H1 (cell line): Measurements from ENCODE around the gene FHIP2A.

Source experiments
- CTCF ChIP-seq, 3 experiments: IDR thresholded peaks; 1 replicate in 2 of 3; 2 replicates in 1 of 3; pipeline versions ENCODE4 v1.5.1 to v1.6.1; 2011; ENCODE audit warnings: low read length in 3 of 3, mild to moderate bottlenecking in 3 of 3, inconsistent platforms in 2 of 3, low read depth in 1 of 3, moderate library complexity in 1 of 3; ENCODE audit not compliant: insufficient read depth in 1 of 3; ENCODE audit errors: control extremely low read depth in 1 of 3
- POLR2A ChIP-seq, 2 experiments: IDR thresholded peaks; 1 replicate in 1 of 2; 2 replicates in 1 of 2; pipeline ENCODE4 v1.6.1; 2011; ENCODE audit warnings: low read depth in 2 of 2, low read length in 2 of 2, mild to moderate bottlenecking in 2 of 2; ENCODE audit errors: control extremely low read depth in 1 of 2
- TAF7 ChIP-seq: optimal IDR thresholded peaks from 2 replicates; pipeline ENCODE3; 2011; ENCODE audit warnings: low read depth, mild to moderate bottlenecking, inconsistent platforms, low read length, moderate library complexity, borderline replicate concordance

- no peak for TF ChIP-seq TAF7
- no peak for TF ChIP-seq CTCF (IDR thresholded peaks at IDR 0.05; ENCODE audit: control extremely low read depth in 1 of 3, insufficient read depth in 1 of 3, low read depth in 1 of 3, low read length in 3 of 3)
- no peak for TF ChIP-seq POLR2A (IDR thresholded peaks at IDR 0.05; ENCODE audit: control extremely low read depth in 1 of 2, low read depth in 2 of 2, low read length in 2 of 2)
These were observed 16.1 kb downstream of the FHIP2A start for GRCh38 chr10:114837690-114838089.
